Liver (tissue), 9 donors: ENCODE results near the gene UGT1A8. TPM values are rescaled to one million over a fixed set of nuclear protein-coding genes. Genes with fewer than 3 reads are reported as not detected.

Experiments used
- DNase-seq: peaks from one replicate; pipeline ENCODE4 v3.0.0-alpha.2; 2017; ENCODE audit warnings: low spot score
- H3K27ac ChIP-seq, 2 donors: one replicate each; pipeline ENCODE4 v1.7.0; 2013; ENCODE audit warnings: inconsistent platforms in 2 of 2, low read length in 2 of 2, control low read depth in 1 of 2, low read depth in 1 of 2, mild to moderate bottlenecking in 1 of 2
- H3K27me3 ChIP-seq, 4 donors: one replicate each; pipeline versions ENCODE4 v1.6.1 to v1.7.0; 2013; ENCODE audit warnings: low read length in 3 of 4, inconsistent platforms in 1 of 4, mild to moderate bottlenecking in 1 of 4, moderate library complexity in 1 of 4; ENCODE audit not compliant: control insufficient read depth in 4 of 4, insufficient read depth in 4 of 4
- H3K36me3 ChIP-seq, 4 donors: one replicate each; pipeline versions ENCODE4 v1.6.1 to v1.7.0; 2013; ENCODE audit warnings: low read length in 3 of 4, mild to moderate bottlenecking in 3 of 4, low read depth in 1 of 4, moderate library complexity in 1 of 4; ENCODE audit not compliant: control insufficient read depth in 4 of 4, insufficient read depth in 3 of 4
- H3K4me1 ChIP-seq, 4 donors: one replicate each; pipeline versions ENCODE4 v1.6.1 to v1.7.0; 2013; ENCODE audit warnings: low read length in 3 of 4, mild to moderate bottlenecking in 3 of 4, moderate library complexity in 1 of 4; ENCODE audit not compliant: control insufficient read depth in 4 of 4, insufficient read depth in 4 of 4
- H3K4me3 ChIP-seq, 3 donors: one replicate each; pipeline versions ENCODE4 v1.6.1 to v1.7.0; 2013; ENCODE audit warnings: low read length in 3 of 3, control low read depth in 1 of 3, low read depth in 1 of 3, mild to moderate bottlenecking in 1 of 3
- H3K9ac ChIP-seq, 2 donors: one replicate each; pipeline ENCODE4 v1.7.0; 2013; ENCODE audit warnings: low read length in 2 of 2, mild to moderate bottlenecking in 2 of 2, moderate library complexity in 2 of 2, control low read depth in 1 of 2, low read depth in 1 of 2
- H3K9me3 ChIP-seq, 4 donors: one replicate each; pipeline versions ENCODE4 v1.6.1 to v1.7.0; 2013; ENCODE audit warnings: low read length in 3 of 4; ENCODE audit not compliant: control insufficient read depth in 4 of 4
- ATF3 ChIP-seq: IDR thresholded peaks from 2 replicates; pipeline ENCODE4 v1.6.1; 2016; ENCODE audit warnings: antibody characterized with exemption
- CTCF ChIP-seq: fragments of 150-350 bp; IDR thresholded peaks from 2 replicates; pipeline ENCODE4 v1.5.1; 2017; ENCODE audit warnings: improper control_type of control experiment, low read depth, low read length; ENCODE audit not compliant: missing input control
- EGR1 ChIP-seq, 2 donors: IDR thresholded peaks; 2 replicates each; pipeline ENCODE4 v1.6.1; 2016 to 2018; ENCODE audit warnings: antibody characterized with exemption in 2 of 2, low read depth in 2 of 2
- GABPA ChIP-seq, 2 donors: IDR thresholded peaks in 1 of 2; conservative IDR thresholded peaks in 1 of 2; 2 replicates each; pipeline ENCODE4 v1.6.1; 2016; ENCODE audit warnings: antibody characterized with exemption in 2 of 2, mild to moderate bottlenecking in 1 of 2, moderate library complexity in 1 of 2
- HNF4A ChIP-seq, 2 donors: conservative IDR thresholded peaks; 2 replicates each; pipeline ENCODE4 v1.6.1; 2016; ENCODE audit warnings: antibody characterized with exemption in 2 of 2, mild to moderate bottlenecking in 2 of 2
- RAD21 ChIP-seq, 2 donors: IDR thresholded peaks; 2 replicates each; pipeline ENCODE4 v1.6.1; 2016; ENCODE audit warnings: antibody characterized with exemption in 2 of 2, mild to moderate bottlenecking in 2 of 2
- WGBS: extraction: QIAGEN DNeasy Blood & Tissue Kit; methylation state at CpG from one replicate; pipeline ENCODE4 v1.1.7; 2013; 5-methylcytosine and 5-hydroxymethylcytosine counted together
- polyA plus RNA-seq, 2 donors: library from polyadenylated mRNA; stranded (reverse) in 1 of 2; unstranded in 1 of 2; fragments of 200-250 nt in 1 of 2; fragments of >200 nt in 1 of 2; fragmentation: Nextera tagmentation in 1 of 2; extraction: Ambion mirVana in 1 of 2; gene quantifications; one replicate each; pipeline versions ENCODE4 v1.2.1 to v1.2.3, GENCODE V29; 2013 to 2015
- total RNA-seq, 2 donors: library from RNA; depleted of rRNA; stranded (reverse); fragments of >200 nt; gene quantifications; one replicate each; pipeline ENCODE4 v1.2.3, GENCODE V29; 2014
- TF ChIP-seq, protein P1 (sequence below): IDR thresholded peaks from 2 replicates; pipeline ENCODE4 v1.6.1; 2016; ENCODE audit warnings: antibody characterized with exemption, mild to moderate bottlenecking
- TF ChIP-seq, protein P2 (sequence below): IDR thresholded peaks from 2 replicates; pipeline ENCODE4 v1.6.1; 2016; ENCODE audit warnings: antibody characterized with exemption
- TF ChIP-seq, protein P3 (sequence below): IDR thresholded peaks from 2 replicates; pipeline ENCODE4 v1.6.1; 2016; ENCODE audit warnings: antibody characterized with exemption
- donor health status: healthy.
- donor health status: healthy.
- donor health status: healthy.
- donor health status: healthy.
- donor health status: healthy.

Gene UGT1A8
- total and polyA plus RNA-seq, 4 donors = 0.17 to 0.51 (median 0.48) TPM; not detected in 1

- H3K9ac ChIP-seq = no peak overlapping the region
- no peaks in the 10 kb centered on the region for H3K36me3 ChIP-seq
- H3K27me3 ChIP-seq = no peaks in the 10 kb centered on the region
- TF ChIP-seq, protein P1, sequence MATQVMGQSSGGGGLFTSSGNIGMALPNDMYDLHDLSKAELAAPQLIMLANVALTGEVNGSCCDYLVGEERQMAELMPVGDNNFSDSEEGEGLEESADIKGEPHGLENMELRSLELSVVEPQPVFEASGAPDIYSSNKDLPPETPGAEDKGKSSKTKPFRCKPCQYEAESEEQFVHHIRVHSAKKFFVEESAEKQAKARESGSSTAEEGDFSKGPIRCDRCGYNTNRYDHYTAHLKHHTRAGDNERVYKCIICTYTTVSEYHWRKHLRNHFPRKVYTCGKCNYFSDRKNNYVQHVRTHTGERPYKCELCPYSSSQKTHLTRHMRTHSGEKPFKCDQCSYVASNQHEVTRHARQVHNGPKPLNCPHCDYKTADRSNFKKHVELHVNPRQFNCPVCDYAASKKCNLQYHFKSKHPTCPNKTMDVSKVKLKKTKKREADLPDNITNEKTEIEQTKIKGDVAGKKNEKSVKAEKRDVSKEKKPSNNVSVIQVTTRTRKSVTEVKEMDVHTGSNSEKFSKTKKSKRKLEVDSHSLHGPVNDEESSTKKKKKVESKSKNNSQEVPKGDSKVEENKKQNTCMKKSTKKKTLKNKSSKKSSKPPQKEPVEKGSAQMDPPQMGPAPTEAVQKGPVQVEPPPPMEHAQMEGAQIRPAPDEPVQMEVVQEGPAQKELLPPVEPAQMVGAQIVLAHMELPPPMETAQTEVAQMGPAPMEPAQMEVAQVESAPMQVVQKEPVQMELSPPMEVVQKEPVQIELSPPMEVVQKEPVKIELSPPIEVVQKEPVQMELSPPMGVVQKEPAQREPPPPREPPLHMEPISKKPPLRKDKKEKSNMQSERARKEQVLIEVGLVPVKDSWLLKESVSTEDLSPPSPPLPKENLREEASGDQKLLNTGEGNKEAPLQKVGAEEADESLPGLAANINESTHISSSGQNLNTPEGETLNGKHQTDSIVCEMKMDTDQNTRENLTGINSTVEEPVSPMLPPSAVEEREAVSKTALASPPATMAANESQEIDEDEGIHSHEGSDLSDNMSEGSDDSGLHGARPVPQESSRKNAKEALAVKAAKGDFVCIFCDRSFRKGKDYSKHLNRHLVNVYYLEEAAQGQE = no peak
- TF ChIP-seq ATF3 (no peak), CTCF (no peak), RAD21 (IDR thresholded peaks at IDR 0.05) (no peak), EGR1 (IDR thresholded peaks at IDR 0.05; ENCODE audit: low read depth in 2 of 2) (no peak)
- H3K27ac ChIP-seq = no peak overlapping the region
- 75% methylated on average over 4 of the region's 4 CpGs for WGBS
- H3K4me1 ChIP-seq = peaks cover 3 to 14% (median 4%) of the 10 kb centered on the region in 4 donors
- no peaks in the 10 kb centered on the region for H3K9me3 ChIP-seq
- no peak for DNase-seq
- no peak overlapping the region for H3K4me3 ChIP-seq
Observed at GRCh38 chr2:233680361-233681045, 63.1 kb downstream of the UGT1A8 start.

GRCh38 chr2:233681521-233682099, 64.2 kb downstream of the UGT1A8 start, which contains the start of gene UGT1A7:
UGT1A7 (plus strand) TSS chr2:233681901; CDS start chr2:233681938, 37 bp downstream.
- 63% methylated on average over 5 of the region's 5 CpGs for WGBS
- peak; percentile 28 to 41 for TF ChIP-seq HNF4A (conservative IDR thresholded peaks at IDR 0.05)
- no peak for TF ChIP-seq GABPA (IDR thresholded peaks at IDR 0.05 in 1 of 2, conservative IDR thresholded peaks at IDR 0.05 in 1 of 2)
- TF ChIP-seq, protein P2, sequence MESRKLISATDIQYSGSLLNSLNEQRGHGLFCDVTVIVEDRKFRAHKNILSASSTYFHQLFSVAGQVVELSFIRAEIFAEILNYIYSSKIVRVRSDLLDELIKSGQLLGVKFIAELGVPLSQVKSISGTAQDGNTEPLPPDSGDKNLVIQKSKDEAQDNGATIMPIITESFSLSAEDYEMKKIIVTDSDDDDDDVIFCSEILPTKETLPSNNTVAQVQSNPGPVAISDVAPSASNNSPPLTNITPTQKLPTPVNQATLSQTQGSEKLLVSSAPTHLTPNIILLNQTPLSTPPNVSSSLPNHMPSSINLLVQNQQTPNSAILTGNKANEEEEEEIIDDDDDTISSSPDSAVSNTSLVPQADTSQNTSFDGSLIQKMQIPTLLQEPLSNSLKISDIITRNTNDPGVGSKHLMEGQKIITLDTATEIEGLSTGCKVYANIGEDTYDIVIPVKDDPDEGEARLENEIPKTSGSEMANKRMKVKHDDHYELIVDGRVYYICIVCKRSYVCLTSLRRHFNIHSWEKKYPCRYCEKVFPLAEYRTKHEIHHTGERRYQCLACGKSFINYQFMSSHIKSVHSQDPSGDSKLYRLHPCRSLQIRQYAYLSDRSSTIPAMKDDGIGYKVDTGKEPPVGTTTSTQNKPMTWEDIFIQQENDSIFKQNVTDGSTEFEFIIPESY = no peak
- TF ChIP-seq, protein P1 = no peak
- TF ChIP-seq, protein P3, sequence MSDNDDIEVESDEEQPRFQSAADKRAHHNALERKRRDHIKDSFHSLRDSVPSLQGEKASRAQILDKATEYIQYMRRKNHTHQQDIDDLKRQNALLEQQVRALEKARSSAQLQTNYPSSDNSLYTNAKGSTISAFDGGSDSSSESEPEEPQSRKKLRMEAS = no peak
- Histone ChIP-seq H3K36me3 (no peaks in the 10 kb centered on the region), H3K9me3 (no peaks in the 10 kb centered on the region), H3K4me1 (peaks cover 1 to 6% (median 4%) of the 10 kb centered on the region in 4 donors), H3K9ac (no peak within 1 kb of the TSS), H3K4me3 (no peak within 1 kb of the TSS), H3K27me3 (no peaks in the 10 kb centered on the region), H3K27ac (peak within 1 kb of the TSS in 1 of 2 donors; percentile 35)
- no peak for DNase-seq
